ENCODE data around the gene CPB2.

Gene CPB2
- 0 to 0.37 (median 0.14) reads per million in 18 experiments for total RNA-seq

GRCh38 chr13:46104868-46105267 lies at the start of gene CPB2:
Gene CPB2 (minus strand): TSS chr13:46105033. CDS start chr13:46105009, 24 bp downstream.
- DNase-seq = no peak

DNA sequence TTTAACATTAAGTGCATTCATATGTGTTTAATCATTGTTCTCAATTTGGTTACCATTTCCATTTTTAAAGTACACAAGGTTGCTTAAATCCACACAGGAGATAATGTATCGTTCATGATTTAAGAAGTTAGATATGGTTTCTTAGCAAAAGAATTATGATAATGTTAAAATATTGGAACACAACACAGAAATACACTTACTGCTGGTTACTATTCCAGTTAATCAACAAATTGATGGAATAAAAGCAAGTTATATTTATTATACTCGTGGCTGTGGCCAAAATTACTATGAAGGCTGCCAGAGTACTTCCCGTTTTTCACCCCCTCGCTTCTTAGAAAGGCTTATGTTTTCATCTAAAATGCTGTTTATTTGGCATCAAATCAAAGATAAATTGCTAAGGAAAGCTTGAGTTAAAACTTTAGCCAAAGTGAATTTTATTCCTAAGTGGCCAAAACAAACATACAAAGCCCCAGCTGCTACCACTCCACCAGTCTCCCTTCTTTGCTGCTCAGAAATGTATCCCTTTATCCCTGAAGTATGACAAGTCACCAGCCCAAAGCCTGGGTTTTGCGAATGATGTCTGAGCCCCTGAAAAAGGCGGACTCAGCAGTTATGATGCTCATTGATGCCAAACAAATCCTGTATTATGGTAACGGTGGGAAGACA lies 49.4 kb upstream of the CPB2 start:
- no peak for DNase-seq

GRCh38 chr13:46152627-46153328 lies 47.9 kb upstream of the CPB2 start:
- DNase-seq = no peak

DNA sequence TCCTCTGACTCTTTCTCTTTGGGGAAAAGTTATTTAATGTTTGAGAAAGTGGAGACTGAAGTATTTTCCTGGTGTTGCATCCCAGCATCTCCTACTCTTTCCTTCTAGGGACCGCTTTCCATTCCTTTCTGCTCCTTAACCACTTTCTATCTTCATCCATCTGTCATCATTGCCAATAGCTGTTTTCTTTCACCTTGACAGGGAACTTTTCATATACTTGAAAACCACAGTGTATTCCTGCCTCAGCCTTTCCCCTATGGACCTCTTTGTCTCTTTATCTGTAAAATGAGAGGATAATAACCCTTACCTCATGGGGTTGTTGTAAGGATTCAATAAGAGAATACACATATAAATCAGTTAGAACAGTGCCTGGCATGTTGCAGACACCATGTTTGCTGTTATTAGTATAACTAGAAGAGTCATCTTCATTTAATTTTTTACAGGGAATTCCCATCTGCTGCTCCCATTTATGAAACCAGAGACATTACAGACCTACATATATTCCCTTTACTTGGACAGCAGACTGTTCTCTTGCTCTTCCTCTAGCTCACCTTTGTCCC lies 45.4 kb upstream of the CPB2 start:
- DNase-seq = no peak

- DNase-seq = no peak
Measured at GRCh38 chr13:46149272-46150133, 44.7 kb upstream of the CPB2 start.

GRCh38 chr13:46146898-46147297 lies 42.1 kb upstream of the CPB2 start:
- no peak for DNase-seq

- DNase-seq = no peak
Measured at GRCh38 chr13:46145950-46146349, 41.1 kb upstream of the CPB2 start.

DNA sequence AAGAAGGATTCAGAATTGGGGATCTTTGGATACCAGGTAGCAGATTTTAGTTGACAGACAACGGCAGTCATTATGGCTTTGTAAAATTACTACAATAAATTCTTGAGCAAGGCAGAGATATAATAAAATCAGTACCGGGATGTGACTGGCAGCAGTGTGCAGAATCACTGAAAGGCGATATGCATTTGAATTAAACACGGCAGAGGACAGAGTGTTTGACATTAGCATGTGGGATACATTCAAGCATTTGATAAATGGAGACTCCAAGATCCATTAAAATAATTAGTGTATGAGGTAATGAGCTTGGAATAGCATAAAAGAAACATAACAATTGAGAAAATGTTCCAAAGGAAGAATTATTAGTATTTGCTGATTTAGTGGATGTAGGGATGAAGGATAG lies 40.3 kb upstream of the CPB2 start:
- DNase-seq = no peak

GRCh38 chr13:46143184-46143701 lies 38.4 kb upstream of the CPB2 start:
- DNase-seq = no peak

DNA sequence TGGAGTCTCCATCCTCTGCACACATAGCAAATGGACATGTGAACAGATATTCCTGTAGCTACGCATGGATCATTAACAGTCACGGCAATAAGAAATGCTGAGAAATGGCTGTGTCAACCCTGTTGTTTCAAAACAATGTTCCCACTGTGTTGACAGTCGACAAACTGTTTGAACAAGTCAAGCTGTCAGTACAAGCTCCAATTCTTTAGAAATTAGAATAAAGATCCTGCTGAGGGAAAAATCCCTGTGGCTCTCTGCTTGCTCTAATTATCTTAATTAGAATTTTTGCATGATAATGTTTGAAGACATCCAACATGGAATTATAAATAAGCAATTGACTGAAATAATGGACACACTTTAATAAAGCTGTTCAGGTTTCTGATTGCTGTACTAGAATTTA lies 37.9 kb upstream of the CPB2 start:
- no peak for DNase-seq

DNA sequence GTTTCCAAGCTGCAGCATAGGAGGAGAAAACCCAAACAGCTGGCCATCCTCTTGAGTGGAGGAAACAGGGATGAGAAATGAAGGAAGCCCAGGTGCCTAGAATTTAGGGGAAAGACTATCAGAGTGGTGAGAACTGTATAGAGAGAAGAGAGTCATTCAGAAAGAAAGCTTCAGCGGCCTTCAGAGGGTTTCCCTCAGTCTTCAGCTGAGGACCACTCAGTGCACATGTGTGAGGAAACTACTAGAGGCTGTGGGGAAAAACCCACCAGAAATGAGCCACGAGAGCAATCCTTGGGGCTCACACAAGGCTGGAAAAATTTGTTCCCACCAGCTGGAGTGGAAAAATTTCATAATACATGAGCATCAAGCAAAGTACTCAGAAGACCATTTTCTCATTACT lies 35.2 kb upstream of the CPB2 start:
- no peak for DNase-seq

DNA sequence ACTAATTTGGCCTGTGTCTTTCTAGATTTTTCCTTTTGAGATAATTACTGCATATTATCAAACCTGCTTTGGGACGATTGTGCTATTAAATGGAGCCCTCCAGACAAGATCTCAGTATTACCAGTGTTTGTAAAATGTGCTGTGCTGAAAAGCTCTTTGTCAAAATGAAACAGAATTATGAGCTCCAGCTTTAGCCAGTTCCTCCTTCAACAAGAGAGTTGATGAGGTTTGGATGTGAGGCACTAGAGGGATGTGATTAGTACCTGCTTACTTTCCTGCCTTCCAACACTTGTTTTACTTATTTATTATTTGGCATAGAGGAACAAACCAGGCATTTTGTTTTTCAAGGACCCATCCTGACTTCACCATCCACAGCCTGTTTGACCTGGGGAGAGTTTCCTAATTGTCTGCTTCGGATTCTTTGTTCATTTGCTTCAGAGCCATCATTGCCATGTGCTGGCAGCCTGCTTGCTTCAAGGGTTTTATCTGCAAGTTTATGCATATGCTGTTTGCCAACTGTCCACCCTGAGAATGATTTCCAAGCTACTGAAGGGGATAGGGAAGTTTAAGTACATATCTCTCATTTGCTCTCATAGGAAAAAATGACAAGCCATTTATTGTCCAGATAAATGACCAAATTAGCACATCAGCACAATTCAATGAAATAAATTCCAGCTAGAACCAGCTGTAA lies 32.9 kb upstream of the CPB2 start:
- DNase-seq = no peak

DNA sequence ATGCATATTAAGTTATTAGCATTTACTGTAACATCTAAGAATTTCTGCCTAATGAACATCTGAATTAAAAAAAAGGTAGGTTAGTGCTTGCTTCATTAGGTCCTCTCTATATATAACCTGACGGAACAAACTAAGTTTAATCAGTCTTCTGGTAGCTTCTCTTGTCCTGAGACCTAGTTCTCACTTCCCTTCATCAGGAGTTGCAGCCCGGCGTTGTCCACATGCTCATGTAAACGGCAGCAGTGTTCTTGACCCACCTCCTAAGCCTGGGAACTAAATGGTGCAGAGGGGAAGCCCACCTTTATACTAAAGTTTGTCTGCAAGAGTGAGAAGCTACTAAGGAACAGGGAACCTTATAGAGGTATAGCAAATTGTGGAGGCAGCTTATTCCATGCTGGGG lies 31.9 kb upstream of the CPB2 start:
- no peak for DNase-seq

- no peak for DNase-seq
Measured at GRCh38 chr13:46134961-46135522, 30.2 kb upstream of the CPB2 start.

- no peak for DNase-seq
Measured at GRCh38 chr13:46134494-46134893, 29.7 kb upstream of the CPB2 start.

DNA sequence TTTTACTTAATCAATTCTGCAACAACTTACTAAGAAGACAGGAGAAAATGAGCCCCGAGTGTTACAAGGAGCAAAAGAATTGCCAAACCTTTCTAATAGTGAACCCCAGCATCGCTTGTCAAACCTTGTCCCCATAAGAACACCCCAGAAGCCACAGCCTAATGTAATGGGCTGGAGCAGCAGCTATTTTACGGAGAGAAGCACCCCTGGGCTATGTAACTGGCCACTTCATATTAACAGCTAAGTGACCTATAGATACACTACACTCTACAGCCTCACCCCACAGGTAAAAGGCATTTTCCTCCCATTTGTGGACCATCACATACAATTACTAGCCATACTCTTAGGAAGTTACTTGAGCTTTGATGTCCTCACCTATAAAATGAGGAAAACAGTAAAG lies 27.3 kb upstream of the CPB2 start:
- DNase-seq = no peak

- DNase-seq = no peak
Measured at GRCh38 chr13:46131705-46132104, 26.9 kb upstream of the CPB2 start.

GRCh38 chr13:46129955-46130618 lies 25.3 kb upstream of the CPB2 start:
- DNase-seq = no peak

GRCh38 chr13:46129124-46129523 lies 24.3 kb upstream of the CPB2 start:
- no peak for DNase-seq

- no peak for DNase-seq
Measured at GRCh38 chr13:46127358-46128023, 22.7 kb upstream of the CPB2 start.

Measured in inflammatory macrophage (primary cell).